Suppressor macrophage treated with lipopolysaccharide for 1 hour (primary cell): ENCODE data around the gene CATSPERE.

Source experiments
- DNase-seq, 3 donors: peaks; one replicate each; pipeline ENCODE4 v3.0.0-alpha.2; 2020 to 2022

CATSPERE gene

GRCh38 chr1:244461245-244462071 is at the start of gene CATSPERE:
Gene CATSPERE, plus strand, starts transcription at chr1:244461273. Its CDS starts 157 bp downstream, at chr1:244461430.
- DNase-seq: peak; percentile 88 to 94 (median 89)

GRCh38 chr1:244412176-244412575 is 48.9 kb upstream of the CATSPERE start:
- no peak for DNase-seq

- no peak for DNase-seq
Observed at GRCh38 chr1:244413736-244414135, 47.3 kb upstream of the CATSPERE start.

GRCh38 chr1:244414543-244414942 is 46.5 kb upstream of the CATSPERE start:
- peak; percentile 15 to 33 (median 31) for DNase-seq

- DNase-seq: no peak
Observed at GRCh38 chr1:244419024-244419423, 42.0 kb upstream of the CATSPERE start.

- no peak for DNase-seq
Observed at GRCh38 chr1:244422174-244422573, 38.9 kb upstream of the CATSPERE start.

GRCh38 chr1:244424649-244425334 is 36.3 kb upstream of the CATSPERE start:
- DNase-seq: no peak

- no peak for DNase-seq
Observed at GRCh38 chr1:244427647-244428046, 33.4 kb upstream of the CATSPERE start.

GRCh38 chr1:244429818-244430217 is 31.3 kb upstream of the CATSPERE start:
- DNase-seq: no peak

- DNase-seq: no peak
Observed at GRCh38 chr1:244431166-244431565, 29.9 kb upstream of the CATSPERE start.

GRCh38 chr1:244435562-244436205 is 25.4 kb upstream of the CATSPERE start:
- peak; percentile 46 to 68 (median 55) for DNase-seq

- DNase-seq: peak; percentile 46 to 84 (median 77)
Observed at GRCh38 chr1:244436336-244437085, 24.6 kb upstream of the CATSPERE start.

GRCh38 chr1:244437086-244437468 is 24.0 kb upstream of the CATSPERE start:
- DNase-seq: no peak

GRCh38 chr1:244439391-244440032 is 21.6 kb upstream of the CATSPERE start:
- peak in 2 of 3 donors; percentile 30 to 33 for DNase-seq

- DNase-seq: no peak
Observed at GRCh38 chr1:244442850-244443249, 18.2 kb upstream of the CATSPERE start.

- no peak for DNase-seq
Observed at GRCh38 chr1:244444854-244445253, 16.2 kb upstream of the CATSPERE start.

- DNase-seq: no peak
Observed at GRCh38 chr1:244445320-244446181, 15.5 kb upstream of the CATSPERE start.

- DNase-seq: no peak
Observed at GRCh38 chr1:244447024-244447423, 14.0 kb upstream of the CATSPERE start.

- no peak for DNase-seq
Observed at GRCh38 chr1:244447552-244447951, 13.5 kb upstream of the CATSPERE start.

GRCh38 chr1:244448279-244449036 is 12.6 kb upstream of the CATSPERE start:
- no peak for DNase-seq
